Esophagus squamous epithelium (tissue), 4 donors: Measurements from ENCODE around the gene ARID5B.

Source experiments
- POLR2A ChIP-seq, 4 donors: fragments of 450-650 bp; IDR thresholded peaks; one replicate each; pipeline ENCODE4 v1.6.1; 2017; ENCODE audit warnings: antibody characterized with exemption in 4 of 4, mild to moderate bottlenecking in 4 of 4, moderate library complexity in 3 of 4
- TF ChIP-seq, protein P1 (sequence below), 6 experiments: fragments of 450-650 bp in 4 of 6; fragments of 200-600 bp in 2 of 6; sonication (generic) in 2 of 6; IDR thresholded peaks; one replicate each; pipeline ENCODE4 v1.5.1; 2016 to 2019; ENCODE audit warnings: antibody characterized with exemption in 6 of 6, mild to moderate bottlenecking in 4 of 6, moderate library complexity in 4 of 6

DNA sequence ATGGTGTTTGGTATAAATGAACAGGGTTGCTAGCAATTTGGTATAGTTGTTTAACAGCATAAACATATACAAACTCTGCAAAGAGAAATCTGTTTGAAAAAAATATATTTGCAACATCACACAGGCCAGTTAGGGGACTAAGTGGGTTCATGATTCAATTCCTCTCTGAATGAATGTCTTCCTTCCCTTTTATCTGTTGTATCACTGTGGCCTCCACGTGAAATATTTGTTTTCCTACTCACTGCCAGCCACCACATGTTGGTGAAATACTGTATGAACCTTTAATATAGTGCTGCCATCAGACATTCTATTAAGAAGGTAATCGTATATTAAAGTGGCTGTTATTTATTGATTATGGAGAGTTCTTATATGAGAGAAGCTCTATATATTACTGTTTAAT lies 157.0 kb downstream of the ARID5B start:
- TF ChIP-seq, protein P1, sequence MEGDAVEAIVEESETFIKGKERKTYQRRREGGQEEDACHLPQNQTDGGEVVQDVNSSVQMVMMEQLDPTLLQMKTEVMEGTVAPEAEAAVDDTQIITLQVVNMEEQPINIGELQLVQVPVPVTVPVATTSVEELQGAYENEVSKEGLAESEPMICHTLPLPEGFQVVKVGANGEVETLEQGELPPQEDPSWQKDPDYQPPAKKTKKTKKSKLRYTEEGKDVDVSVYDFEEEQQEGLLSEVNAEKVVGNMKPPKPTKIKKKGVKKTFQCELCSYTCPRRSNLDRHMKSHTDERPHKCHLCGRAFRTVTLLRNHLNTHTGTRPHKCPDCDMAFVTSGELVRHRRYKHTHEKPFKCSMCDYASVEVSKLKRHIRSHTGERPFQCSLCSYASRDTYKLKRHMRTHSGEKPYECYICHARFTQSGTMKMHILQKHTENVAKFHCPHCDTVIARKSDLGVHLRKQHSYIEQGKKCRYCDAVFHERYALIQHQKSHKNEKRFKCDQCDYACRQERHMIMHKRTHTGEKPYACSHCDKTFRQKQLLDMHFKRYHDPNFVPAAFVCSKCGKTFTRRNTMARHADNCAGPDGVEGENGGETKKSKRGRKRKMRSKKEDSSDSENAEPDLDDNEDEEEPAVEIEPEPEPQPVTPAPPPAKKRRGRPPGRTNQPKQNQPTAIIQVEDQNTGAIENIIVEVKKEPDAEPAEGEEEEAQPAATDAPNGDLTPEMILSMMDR (IDR thresholded peaks at IDR 0.05): no peak
- TF ChIP-seq POLR2A (IDR thresholded peaks at IDR 0.05): no peak
